Measurements from ENCODE around the gene GARNL3.

GARNL3 gene

DNA sequence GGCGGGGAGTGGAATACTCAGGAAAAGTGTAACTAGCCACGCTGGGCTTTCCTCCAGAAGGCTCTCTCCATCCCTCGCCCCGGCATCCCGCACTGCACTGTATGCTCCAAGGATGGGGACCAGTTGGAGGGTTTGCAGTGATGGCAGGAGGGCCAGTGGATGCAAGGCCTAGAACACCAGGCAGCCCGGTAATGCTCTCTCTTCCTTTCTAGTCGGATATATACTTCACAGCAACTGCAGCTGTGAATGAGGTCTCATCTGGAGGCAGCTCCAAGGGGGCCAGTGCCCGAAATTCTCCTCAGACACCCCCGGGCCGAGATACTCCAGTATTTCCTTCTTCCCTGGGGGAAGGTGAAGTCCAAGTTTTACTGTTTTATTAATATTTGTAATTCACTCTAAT, 122.4 kb downstream of the GARNL3 start:
- DNase-seq (ENCODE audit: low spot score) = no peak

DNA sequence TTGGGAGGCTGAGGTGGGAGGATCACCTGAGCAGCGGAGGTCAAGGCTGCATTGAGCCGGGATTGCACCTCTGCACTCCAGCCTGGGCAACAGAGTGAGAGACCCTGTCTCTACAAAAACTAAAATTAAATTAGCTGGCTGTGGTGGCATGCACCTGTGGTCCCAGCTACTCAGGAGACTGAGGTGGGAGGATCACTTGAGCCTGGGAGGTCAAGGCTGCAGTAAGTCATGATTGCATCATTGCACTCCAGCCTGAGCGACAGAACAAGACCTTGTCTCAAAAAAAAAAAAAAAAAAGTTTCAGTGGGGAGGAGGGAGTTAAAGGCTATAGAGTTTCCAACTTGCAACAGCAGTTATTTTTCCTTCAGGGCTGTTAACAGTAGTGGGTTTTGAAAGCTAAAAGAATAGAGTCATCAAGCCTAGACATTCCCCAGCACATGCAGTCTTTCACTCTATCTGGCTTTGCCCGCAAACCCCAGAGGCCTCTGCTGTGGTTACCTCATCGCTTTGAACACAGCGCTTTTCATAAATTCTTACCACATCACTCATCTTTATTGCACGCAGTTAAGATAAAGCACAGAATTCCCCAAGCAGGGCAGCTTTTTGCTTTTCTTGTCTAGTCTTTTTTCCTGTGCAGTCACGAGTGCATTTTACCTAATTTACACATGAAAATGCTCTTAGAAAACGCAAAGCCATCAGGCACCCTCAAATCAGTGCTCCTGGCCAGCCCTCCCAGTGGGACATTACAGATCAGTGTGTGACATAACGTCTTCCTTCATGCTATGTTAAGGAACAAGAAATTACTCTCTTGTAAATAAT, 123.7 kb downstream of the GARNL3 start:
- peak; percentile 88 for DNase-seq (ENCODE audit: low spot score)

DNA sequence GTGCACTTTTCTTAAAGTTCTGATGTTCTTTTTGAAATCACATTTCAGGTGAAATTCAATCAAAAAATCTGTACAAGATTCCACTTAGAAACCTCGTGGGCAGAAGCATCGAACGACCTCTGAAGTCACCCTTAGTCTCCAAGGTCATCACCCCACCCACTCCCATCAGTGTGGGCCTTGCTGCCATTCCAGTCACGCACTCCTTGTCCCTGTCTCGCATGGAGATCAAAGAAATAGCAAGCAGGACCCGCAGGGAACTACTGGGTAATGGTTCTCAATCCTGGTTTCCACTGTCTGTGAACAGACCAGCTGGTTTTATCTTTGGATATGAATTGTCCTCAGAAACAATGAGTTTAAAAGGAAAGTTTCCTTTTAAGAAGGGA, 124.3 kb downstream of the GARNL3 start:
- DNase-seq (ENCODE audit: low spot score) = no peak

DNA sequence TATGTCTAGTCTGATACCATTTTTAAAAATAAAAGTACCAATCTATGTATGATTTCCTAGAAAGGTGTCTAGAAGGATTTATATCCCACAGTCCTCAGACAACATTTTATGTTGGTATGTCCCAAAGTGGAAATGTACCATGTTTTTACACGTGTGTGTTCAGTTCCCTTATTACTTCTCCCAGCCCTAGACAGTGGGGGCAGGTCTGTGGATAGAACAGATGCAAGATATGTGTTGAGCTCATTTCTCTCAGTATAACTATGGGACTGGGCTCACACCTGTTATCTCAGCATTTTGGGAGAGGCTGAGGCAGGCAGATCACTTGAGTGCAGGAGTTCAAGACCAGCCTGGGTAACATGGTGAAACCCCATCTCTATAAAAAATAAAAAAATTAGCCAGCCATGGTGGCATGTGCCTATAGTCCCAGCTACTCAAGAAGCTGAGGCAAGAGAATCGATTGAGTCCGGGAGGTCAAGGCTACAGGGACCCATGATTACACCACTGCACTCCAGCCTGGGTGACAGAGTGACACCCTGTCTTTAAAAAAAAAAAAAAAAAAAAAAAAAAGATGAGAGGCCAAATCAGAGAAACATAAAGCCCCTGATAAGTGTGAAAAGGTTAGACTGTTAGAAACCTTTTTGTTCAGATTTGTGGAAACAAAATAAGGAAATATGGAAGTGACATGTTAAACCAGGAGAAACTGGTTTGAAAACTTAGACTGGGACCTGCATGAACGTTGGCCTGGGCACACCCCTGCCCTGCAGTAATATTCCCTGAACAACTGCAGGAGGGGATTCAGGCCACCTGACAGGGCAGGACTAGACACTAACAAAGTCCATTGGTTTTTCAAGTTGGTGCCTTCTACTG, 125.0 kb downstream of the GARNL3 start:
- no peak for DNase-seq (ENCODE audit: low spot score)

DNA sequence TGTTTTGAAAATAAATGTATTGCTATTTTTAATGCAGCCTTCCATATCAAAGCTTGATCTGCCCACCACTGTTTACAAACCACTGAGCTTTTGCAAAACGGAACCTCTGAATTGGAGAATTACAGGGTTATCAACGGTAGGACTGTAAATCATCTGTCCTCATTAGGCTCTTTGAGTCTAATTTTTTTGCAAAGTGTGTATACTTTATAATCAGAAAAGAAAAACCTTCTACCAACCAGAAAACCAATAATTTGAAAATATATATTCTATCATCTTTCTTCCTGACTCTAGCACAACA, 125.6 kb downstream of the GARNL3 start:
- DNase-seq (ENCODE audit: low spot score) = no peak

DNA sequence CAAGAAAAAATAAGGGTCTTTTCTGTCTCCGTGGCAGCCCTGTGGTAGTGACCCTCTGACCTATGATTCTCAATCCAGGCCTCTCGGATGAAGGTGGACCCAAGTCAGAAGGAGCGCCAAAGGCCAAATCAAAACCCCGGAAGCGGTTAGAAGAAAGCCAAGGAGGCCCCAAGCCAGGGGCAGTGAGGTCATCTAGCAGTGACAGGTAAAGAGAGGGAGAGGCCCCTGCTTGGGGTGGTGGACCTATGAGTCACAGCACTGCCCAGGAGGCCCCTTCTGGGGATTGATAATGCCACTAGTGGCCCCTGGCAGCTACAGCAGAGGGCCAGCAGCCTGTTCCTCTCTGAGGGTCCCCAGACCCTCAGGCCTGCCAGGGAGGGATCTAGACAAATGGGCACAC, 126.0 kb downstream of the GARNL3 start:
- no peak for DNase-seq (ENCODE audit: low spot score)

DNA sequence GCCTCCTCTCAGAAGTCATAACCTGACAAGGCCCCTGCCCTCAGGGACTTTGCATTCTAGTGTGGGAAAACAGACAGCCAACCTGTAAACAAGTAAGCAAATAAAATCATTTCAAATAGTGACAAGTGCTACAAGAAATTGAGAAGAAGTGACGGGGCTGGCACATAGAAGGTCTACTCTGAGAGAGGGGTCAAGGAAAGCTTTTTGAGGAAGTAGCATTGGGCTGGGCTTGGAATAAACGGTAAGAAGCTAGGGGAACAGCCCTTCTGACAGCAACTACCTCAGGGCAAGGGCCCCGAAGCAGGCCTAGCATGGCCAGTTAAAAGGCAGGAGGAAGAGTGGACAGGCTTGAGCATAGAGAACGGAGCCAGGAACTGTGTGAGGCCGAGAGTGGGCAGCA, 127.6 kb downstream of the GARNL3 start:
- DNase-seq (ENCODE audit: low spot score) = no peak

DNA sequence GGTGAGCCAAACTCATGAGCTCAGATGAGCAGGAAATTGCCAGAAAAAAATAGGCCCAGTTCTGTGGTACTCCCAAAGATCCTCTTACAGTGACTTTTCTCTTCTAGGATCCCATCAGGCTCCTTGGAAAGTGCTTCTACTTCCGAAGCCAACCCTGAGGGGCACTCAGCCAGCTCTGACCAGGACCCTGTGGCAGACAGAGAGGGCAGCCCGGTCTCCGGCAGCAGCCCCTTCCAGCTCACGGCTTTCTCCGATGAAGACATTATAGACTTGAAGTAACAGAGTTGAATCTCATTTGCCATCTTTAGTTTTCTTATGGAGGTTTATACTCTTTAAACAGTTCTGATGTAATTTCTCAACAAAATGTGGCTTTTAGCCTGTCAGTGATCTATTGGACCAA, 128.4 kb downstream of the GARNL3 start:
- DNase-seq (ENCODE audit: low spot score) = no peak

DNA sequence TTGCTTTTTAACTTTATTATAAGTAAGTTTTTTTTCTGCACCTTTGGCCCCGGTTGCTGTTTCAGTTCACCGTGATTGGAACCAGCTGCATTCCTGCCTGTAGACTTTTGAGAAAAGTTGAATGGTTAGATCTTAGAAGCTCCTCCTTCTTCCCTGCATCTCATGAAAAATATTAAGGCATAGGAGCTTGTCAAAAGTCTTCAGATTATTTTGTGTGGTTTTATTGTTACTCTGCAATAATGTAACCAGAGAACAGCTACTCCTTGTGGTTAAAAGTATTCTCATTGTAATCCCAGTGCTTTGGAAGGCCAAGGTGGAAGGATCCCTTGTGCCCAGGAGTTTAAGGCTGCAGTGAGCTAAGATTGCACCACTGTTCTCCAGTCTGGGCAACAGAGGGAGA, 129.1 kb downstream of the GARNL3 start:
- no peak for DNase-seq (ENCODE audit: low spot score)

DNA sequence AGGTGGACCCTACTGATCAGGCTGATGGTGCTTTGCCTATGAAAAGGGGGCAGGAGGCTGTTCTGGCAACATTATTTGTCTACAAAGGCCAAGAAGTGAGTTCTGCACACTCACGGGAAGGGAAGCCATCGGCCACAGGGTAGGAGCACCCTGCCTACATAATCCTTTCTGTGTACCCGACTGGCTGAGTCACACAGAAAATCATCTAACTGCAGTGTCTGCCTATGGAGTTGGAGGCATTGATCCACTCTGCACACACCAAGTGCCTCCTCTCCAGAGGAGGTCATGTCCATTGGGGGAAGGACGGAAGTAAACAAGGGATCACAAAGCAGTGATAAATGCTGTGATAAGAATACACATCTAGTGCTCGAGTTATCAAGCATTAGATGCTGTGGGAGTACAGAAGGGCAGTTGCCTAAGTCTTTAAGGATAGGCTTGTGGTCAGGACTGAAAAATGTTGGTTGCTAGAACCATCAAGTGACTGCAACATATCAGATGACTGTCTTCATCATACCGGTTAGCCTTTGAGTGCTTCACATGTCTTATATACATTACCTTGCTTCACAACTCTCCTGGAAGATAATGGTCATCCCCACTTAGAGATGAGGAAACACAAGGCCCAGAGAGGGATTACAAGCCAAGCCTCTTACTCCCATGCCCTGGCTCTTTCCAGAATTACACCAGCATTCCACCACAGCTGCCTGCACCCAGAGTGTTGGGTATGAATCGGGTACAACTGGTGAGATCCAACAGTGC, 131.1 kb downstream of the GARNL3 start:
- no peak for DNase-seq (ENCODE audit: low spot score)

DNA sequence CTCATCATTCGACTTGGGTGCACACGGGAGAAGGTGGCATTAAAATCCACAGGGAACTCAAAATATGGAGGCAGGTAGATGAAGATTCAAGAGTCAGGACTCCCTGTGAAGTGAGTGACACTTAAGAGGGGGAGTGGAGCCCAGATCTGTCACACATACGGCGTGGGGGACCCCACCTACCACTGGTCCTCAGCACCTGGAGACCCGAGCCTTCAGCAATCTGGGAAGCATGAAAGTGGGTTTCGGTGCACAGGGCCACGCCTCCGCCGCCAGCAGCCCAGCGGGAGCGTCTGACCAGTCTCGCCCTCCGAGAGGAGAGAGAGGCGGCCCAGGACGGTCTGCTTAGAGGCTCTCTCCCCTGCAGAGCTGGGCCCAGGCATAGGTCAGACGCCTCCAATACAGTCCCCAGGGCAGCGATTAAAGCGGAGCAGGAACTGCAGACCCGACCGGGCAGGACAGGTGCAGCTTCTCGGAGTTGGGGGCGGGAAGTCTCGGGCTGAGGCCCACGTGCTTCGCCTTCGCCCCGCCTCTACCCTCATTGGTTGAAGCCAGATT, 131.8 kb downstream of the GARNL3 start:
- DNase-seq (ENCODE audit: low spot score) = no peak

DNA sequence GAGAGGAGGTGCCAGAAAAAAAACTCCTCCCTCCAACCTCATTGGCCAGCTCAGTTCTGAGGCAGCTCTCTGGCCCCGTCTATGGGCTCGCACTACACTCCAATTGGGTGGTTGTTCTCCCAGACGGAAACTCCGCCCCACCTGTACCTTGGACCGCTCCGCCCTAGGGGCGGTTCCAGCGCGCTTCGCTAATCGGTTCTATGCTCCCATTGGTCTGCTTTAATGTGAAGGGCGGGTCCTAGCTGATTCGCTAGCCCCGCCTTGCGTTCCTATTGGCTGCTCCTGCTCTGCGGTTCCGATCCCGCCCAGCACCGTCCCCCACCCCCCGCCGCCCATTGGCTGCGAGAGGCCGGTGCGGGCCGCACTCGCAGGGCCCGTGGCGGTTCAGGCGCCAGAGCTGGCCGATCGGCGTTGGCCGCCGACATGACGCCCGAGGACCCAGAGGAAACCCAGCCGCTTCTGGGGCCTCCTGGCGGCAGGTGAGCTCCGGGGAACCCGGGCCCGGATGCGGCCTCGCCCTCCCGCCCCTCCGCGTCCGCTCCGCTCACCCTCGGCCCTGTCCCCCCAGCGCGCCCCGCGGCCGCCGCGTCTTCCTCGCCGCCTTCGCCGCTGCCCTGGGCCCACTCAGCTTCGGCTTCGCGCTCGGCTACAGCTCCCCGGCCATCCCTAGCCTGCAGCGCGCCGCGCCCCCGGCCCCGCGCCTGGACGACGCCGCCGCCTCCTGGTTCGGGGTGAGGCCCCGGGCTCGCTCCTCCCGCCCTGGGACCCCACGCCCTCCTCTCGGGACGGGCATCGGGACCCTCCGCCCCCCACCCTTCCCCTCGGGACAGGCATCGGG, 132.5 kb downstream of the GARNL3 start, which contains the start of gene SLC2A8:
TSS of gene SLC2A8 (plus strand) at position 362 of the 838 bp plus-strand sequence. CDS start at position 424, 62 bp downstream.
- DNase-seq (ENCODE audit: low spot score) = peak; percentile 96

DNA sequence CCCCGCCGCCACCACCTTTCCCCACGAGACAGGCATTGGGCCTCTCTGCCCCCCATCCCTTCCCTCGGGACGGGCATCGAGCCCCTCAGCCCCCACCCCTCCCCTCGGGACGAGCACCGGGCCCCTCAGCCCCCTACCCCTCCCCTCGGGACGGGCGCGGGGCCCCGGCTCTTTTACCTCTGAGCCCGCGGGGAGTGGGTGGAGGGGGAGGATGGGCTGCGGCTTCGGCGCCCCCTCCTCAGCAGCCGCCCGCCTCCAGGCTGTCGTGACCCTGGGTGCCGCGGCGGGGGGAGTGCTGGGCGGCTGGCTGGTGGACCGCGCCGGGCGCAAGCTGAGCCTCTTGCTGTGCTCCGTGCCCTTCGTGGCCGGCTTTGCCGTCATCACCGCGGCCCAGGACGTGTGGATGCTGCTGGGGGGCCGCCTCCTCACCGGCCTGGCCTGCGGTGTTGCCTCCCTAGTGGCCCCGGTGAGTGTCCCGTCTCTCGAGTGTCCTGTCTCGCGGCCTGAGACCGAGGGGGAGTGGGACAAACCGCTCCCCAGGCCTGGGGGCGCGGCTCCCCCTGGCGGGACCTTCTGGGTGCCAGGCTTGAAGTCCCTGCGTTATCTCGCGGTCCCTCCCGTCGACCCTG, 133.2 kb downstream of the GARNL3 start:
- no peak for DNase-seq (ENCODE audit: low spot score)

DNA sequence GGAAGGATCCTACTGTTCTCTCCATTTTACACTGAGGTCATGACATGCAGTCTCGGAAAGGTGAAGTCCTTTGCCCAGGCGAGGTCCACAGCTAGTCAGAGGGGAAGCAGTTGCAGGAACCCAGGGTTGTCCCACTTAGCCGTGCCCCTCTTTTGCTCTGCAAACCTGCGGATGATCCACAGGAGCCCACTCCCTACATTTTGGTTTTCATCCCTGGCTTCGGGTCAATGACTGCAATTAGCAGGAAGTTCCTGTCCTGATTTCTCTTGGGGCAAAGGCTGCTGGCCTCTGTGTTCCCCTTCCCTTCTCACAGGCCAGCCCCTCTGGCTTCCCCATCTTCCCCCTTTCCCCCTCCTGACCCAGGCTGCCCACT, 133.7 kb downstream of the GARNL3 start:
- DNase-seq (ENCODE audit: low spot score) = no peak

DNA sequence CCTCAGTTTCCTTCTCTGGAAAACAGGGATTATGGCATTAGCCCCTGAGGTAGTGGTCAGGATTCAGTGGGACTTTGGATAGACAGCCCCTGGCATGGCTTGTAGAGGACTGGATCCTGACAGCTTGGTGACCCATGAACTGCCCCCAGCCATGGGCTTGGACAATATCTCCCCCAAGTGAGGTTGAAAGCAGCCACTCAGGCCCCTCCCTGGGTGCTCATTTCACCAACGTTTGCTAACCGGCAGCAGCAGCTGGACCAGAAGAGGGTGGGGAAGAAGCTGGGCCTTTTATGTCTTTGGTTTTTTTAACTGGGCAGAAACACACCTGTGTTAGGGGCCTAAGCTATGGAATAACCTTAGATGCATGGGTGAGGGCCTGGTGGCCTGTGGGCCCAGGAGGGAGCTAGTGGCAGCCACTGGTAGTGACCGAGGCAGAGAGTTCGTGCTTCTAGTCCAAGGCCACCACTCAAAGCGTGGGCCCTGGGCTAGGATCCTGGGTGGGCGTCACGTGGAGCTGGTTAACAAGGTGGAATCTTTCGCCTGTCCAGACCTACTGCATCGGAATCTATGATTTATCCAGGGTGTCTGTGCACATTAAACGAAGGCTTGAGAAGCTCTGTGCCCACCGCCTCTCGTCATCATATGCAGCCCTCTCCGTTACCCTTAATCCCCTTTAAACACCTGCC, 134.3 kb downstream of the GARNL3 start:
- no peak for DNase-seq (ENCODE audit: low spot score)

DNA sequence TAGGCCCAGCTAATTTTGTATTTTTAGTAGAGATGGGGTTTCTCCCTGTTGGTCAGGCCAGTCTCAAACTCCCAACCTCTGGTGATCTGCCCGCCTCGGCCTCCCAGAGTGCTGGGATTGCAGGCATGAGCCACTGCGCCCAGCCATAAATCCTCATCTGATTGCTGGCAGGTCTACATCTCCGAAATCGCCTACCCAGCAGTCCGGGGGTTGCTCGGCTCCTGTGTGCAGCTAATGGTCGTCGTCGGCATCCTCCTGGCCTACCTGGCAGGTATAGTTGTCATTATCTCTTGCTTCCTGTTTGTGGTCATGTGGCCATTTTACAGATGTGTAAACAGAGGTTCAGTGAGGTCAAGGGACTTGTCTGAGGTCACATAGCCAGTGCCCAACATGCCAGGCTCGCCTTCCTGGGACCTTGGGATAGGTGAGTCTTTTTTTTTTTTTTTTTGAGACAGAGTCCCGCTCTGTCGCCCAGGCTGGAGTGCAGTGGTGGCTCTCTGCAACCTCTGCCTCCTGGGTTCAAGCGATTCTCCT, 135.2 kb downstream of the GARNL3 start:
- DNase-seq (ENCODE audit: low spot score) = no peak

DNA sequence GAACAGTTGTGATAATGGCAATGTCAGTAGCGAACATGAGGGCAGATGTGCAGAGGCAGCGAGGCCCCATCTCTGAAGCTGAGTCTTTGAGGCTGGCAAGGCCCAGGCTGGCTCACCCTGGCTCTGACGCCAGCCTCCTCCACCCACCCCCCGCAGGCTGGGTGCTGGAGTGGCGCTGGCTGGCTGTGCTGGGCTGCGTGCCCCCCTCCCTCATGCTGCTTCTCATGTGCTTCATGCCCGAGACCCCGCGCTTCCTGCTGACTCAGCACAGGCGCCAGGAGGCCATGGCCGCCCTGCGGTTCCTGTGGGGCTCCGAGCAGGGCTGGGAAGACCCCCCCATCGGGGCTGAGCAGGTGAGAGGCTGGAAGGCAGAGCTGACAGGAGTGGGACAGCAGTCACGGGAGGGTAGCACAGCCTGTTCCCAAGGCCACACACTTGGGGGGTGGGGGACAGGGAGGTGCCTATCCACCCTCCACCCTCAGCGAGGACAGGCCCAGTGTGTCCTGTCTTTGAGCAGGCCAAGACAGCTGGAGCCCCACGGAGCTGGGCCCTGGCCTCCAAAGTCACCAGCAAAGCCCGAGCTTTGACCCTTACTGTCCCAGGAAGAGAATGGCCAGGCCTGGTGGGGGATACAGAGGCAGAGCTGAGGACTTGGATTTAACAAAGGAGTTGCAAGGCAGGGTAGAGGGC, 138.0 kb downstream of the GARNL3 start:
- no peak for DNase-seq (ENCODE audit: low spot score)

DNA sequence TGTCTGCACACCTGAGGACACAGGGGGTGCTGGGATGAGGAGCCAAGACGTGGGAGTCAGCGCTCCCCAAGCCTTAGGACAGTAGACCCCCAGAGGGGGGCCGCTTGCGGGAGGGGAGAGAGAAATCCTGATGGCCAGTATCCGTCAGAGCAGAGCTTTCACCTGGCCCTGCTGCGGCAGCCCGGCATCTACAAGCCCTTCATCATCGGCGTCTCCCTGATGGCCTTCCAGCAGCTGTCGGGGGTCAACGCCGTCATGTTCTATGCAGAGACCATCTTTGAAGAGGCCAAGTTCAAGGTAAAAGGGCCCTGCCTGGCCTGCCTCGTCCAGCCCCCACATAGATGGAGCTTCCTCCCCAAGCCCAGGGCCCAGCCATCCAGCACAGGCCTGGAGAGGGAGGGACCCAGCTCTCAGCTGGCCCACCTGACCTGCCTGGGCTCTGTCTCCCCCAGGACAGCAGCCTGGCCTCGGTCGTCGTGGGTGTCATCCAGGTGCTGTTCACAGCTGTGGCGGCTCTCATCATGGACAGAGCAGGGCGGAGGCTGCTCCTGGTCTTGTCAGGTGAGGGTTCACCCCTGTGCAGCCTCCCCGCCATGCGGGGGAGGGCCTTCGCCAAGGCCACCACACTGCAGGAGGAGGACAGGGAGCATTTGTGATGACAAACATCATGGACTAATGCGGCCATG, 139.1 kb downstream of the GARNL3 start:
- DNase-seq (ENCODE audit: low spot score) = no peak

DNA sequence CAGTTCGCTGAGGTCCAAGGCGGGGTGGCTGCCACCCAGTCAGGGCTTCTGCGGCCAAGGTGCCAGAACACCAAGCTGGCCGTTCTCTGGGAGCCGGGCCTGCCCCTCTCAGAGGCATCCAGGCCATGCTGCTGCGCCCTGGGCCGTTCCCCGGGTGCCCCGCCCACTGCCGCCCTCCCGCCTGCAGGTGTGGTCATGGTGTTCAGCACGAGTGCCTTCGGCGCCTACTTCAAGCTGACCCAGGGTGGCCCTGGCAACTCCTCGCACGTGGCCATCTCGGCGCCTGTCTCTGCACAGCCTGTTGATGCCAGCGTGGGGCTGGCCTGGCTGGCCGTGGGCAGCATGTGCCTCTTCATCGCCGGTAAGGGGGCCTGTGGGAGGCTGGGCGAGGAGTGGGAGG, 140.1 kb downstream of the GARNL3 start:
- no peak for DNase-seq (ENCODE audit: low spot score)
